HTR-8/SVneo (cell line): ENCODE measurements around the gene GABRR1.

Source experiments
- DNase-seq: peaks from one replicate; pipeline ENCODE4 v3.0.0; 2011; ENCODE audit warnings: low spot score, mixed read lengths; ENCODE audit not compliant: insufficient read length
- FAIRE-seq: peaks from 2 replicates; lab custom pipeline; 2011; peaks lifted over from hg19 to GRCh38; lab: Jason Lieb, UNC

The GABRR1 gene

GRCh38 chr6:89221129-89221528 is 4.0 kb upstream of the GABRR1 start:
- DNase-seq (no peak), FAIRE-seq (peak; percentile 9)

GRCh38 chr6:89216411-89216810 is 747 bp downstream of the GABRR1 start:
- DNase-seq (no peak), FAIRE-seq (no peak)

GRCh38 chr6:89215391-89215790 is 1.8 kb downstream of the GABRR1 start:
- FAIRE-seq (no peak), DNase-seq (no peak)

GRCh38 chr6:89214197-89214596 is 3.0 kb downstream of the GABRR1 start:
- no peak for FAIRE-seq
- no peak for DNase-seq

GRCh38 chr6:89212472-89212871 is 4.7 kb downstream of the GABRR1 start:
- no peak for DNase-seq
- FAIRE-seq, result no peak

- FAIRE-seq (no peak), DNase-seq (no peak)
Measured at GRCh38 chr6:89209457-89209856, 7.7 kb downstream of the GABRR1 start.

GRCh38 chr6:89208551-89208950 is 8.6 kb downstream of the GABRR1 start:
- DNase-seq, result no peak
- no peak for FAIRE-seq

GRCh38 chr6:89205819-89206218 is 11.3 kb downstream of the GABRR1 start:
- DNase-seq, result no peak
- no peak for FAIRE-seq

- DNase-seq (no peak), FAIRE-seq (no peak)
Measured at GRCh38 chr6:89204096-89204495, 13.1 kb downstream of the GABRR1 start.

GRCh38 chr6:89200706-89201215 is 16.4 kb downstream of the GABRR1 start:
- DNase-seq (no peak), FAIRE-seq (no peak)

- FAIRE-seq (no peak), DNase-seq (no peak)
Measured at GRCh38 chr6:89199579-89199978, 17.6 kb downstream of the GABRR1 start.

GRCh38 chr6:89198235-89198634 is 18.9 kb downstream of the GABRR1 start:
- FAIRE-seq, result no peak
- no peak for DNase-seq

- no peak for FAIRE-seq
- no peak for DNase-seq
Measured at GRCh38 chr6:89197141-89197540, 20.0 kb downstream of the GABRR1 start.

- no peak for DNase-seq
- FAIRE-seq, result no peak
Measured at GRCh38 chr6:89194559-89194958, 22.6 kb downstream of the GABRR1 start.

GRCh38 chr6:89190741-89191140 is 26.4 kb downstream of the GABRR1 start:
- FAIRE-seq (no peak), DNase-seq (no peak)

- DNase-seq (no peak), FAIRE-seq (no peak)
Measured at GRCh38 chr6:89187504-89187903, 29.7 kb downstream of the GABRR1 start.

GRCh38 chr6:89186762-89187161 is 30.4 kb downstream of the GABRR1 start:
- no peak for FAIRE-seq

GRCh38 chr6:89184344-89184743 is 32.8 kb downstream of the GABRR1 start:
- FAIRE-seq, result no peak
- DNase-seq, result no peak

More at GRCh38 chr6:89186762-89187161, 30.4 kb downstream of the GABRR1 start:
- DNase-seq, result no peak

- no peak for DNase-seq
- no peak for FAIRE-seq
Measured at GRCh38 chr6:89183294-89183693, 33.9 kb downstream of the GABRR1 start.

- DNase-seq, result no peak
- FAIRE-seq, result no peak
Measured at GRCh38 chr6:89180971-89181370, 36.2 kb downstream of the GABRR1 start.

GRCh38 chr6:89180112-89180511 is 37.0 kb downstream of the GABRR1 start:
- peak; percentile 23 for FAIRE-seq
- no peak for DNase-seq

- DNase-seq (no peak), FAIRE-seq (no peak)
Measured at GRCh38 chr6:89173634-89174033, 43.5 kb downstream of the GABRR1 start.

- FAIRE-seq (no peak), DNase-seq (no peak)
Measured at GRCh38 chr6:89172131-89172530, 45.0 kb downstream of the GABRR1 start.
